LNCAP (cell line): ENCODE measurements around the gene LRR1.

Experiments
- TF ChIP-seq, protein P1 (sequence below): fragments of 450-650 bp; IDR thresholded peaks from 2 replicates; pipeline ENCODE4 v1.5.1; 2017; ENCODE audit warnings: mild to moderate bottlenecking

LRR1 gene

DNA sequence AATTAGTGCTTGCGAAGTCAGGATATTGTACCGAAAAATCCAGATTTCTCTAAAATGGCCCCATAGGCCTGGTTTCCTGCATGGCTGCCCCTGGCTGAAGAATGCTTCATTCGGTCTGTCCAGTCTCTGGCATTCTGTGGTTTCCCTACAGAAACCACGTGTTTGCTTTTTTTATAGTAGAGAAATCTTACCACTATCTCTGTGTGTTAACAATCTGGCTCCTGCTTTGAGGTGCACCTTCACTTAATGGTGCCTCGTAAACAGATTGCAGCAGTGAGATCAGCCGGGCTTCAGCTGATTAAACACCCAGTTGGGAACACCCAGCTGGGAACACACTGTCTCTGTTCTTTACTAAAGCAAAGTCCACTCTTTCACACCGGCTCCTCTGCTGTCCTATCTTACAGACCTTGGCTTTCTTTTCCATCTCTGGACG lies 43.0 kb downstream of the LRR1 start:
- TF ChIP-seq, protein P1, sequence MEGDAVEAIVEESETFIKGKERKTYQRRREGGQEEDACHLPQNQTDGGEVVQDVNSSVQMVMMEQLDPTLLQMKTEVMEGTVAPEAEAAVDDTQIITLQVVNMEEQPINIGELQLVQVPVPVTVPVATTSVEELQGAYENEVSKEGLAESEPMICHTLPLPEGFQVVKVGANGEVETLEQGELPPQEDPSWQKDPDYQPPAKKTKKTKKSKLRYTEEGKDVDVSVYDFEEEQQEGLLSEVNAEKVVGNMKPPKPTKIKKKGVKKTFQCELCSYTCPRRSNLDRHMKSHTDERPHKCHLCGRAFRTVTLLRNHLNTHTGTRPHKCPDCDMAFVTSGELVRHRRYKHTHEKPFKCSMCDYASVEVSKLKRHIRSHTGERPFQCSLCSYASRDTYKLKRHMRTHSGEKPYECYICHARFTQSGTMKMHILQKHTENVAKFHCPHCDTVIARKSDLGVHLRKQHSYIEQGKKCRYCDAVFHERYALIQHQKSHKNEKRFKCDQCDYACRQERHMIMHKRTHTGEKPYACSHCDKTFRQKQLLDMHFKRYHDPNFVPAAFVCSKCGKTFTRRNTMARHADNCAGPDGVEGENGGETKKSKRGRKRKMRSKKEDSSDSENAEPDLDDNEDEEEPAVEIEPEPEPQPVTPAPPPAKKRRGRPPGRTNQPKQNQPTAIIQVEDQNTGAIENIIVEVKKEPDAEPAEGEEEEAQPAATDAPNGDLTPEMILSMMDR, result no peak

DNA sequence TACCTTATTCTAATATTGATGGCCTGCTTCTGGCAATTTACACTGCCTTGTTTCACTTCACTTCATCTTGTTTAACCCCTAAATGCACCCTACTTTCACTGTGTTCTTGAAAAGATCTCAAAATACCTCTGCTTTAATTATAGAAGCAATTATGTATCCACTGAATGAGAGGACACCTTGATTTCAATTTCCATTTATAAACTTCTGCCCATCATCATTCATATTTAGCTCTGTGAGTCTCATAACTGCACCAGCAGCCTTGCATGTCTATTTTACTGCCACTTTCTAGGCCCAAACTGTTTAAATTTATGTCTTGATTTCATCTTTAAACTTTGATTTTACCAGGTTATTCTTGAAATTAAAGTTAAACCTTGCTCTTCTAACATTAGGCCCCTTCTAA lies 43.4 kb downstream of the LRR1 start:
- TF ChIP-seq, protein P1, result no peak

GRCh38 chr14:49653508-49653907 lies 54.8 kb downstream of the LRR1 start:
- TF ChIP-seq, protein P1, result no peak

- TF ChIP-seq, protein P1, result no peak
Observed at GRCh38 chr14:49654511-49654910, 55.8 kb downstream of the LRR1 start.

DNA sequence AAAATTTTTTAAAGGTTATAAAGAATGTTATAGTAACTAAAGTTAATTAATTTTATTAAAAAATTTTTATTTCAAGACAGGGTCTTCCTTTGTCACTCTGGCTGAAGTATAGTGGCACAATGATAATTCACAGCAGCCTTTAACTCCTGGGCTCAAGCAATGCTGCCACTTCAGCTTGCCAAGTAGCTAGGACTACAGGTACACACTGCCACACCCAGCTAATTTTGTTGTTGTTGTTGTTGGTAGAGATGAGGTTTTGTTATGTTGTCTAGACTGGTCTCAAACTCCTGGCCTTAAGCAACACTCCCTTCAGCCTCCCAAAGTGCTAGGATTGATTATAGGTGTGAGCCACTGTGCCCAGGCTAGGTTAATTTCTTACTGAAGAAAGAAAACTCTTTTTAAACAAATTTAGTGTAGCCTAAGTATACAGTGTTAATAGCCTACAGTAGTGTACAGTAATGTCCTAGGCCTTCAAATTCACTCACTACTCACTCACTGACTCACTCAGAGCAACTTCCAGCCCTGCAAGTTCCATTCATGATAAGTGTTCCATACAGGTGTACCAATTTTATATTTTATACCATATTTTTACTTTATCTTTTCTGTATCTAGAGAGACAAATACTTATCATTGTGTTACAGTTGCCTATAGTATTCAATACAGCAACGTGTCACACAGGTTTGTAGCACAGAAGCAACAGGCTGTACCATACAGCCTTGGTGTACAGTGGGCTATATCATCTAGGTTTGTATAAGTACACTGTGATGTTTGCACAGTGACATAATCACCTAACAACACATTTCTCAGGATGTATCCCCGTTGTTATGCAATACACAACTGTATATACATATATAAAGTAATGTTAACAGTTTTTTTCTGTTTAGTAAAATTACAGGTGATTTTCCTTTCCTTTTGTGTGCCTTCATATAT lies 61.1 kb downstream of the LRR1 start:
- TF ChIP-seq, protein P1, result no peak
